Measurements from ENCODE around the gene ADGRV1.

The ADGRV1 gene

GRCh38 chr5:90902651-90903386 is 344.2 kb downstream of the ADGRV1 start:
- no peak overlapping the region for H3K4me3 ChIP-seq (ENCODE audit: low read length)
- TF ChIP-seq, protein P1, sequence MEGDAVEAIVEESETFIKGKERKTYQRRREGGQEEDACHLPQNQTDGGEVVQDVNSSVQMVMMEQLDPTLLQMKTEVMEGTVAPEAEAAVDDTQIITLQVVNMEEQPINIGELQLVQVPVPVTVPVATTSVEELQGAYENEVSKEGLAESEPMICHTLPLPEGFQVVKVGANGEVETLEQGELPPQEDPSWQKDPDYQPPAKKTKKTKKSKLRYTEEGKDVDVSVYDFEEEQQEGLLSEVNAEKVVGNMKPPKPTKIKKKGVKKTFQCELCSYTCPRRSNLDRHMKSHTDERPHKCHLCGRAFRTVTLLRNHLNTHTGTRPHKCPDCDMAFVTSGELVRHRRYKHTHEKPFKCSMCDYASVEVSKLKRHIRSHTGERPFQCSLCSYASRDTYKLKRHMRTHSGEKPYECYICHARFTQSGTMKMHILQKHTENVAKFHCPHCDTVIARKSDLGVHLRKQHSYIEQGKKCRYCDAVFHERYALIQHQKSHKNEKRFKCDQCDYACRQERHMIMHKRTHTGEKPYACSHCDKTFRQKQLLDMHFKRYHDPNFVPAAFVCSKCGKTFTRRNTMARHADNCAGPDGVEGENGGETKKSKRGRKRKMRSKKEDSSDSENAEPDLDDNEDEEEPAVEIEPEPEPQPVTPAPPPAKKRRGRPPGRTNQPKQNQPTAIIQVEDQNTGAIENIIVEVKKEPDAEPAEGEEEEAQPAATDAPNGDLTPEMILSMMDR (conservative IDR thresholded peaks at IDR 0.05; ENCODE audit: low read depth, low read length) = no peak
- DNase-seq (ENCODE audit: low read depth) = no peak

DNA sequence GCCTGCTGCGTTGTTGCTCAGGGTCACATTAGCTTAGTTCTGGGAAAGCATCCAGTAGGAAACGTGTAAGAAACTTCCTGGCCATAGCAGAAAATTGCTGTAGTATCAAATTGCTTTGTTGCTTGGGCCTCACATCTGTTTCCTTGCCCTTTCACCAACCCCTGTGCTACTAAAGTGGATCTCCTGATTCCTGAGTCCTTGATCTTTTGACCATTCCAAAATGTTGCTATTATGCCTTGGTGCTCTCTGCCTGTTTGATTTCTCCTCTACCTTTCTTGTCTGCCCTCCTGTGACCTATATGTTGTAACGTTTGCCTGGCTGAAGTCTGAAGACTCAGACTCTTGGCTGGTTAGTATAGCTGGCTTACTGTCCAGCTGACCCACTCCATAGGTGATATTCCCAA is 350.5 kb downstream of the ADGRV1 start:
- no peak overlapping the region for H3K4me3 ChIP-seq (ENCODE audit: low read length)
- no peak for DNase-seq (ENCODE audit: low read depth)
- TF ChIP-seq, protein P1 (conservative IDR thresholded peaks at IDR 0.05; ENCODE audit: low read depth, low read length) = no peak

- no peak overlapping the region for H3K4me3 ChIP-seq (ENCODE audit: low read length)
- TF ChIP-seq, protein P1 (conservative IDR thresholded peaks at IDR 0.05; ENCODE audit: low read depth, low read length) = no peak
- no peak for DNase-seq (ENCODE audit: low read depth)
Observed at GRCh38 chr5:90909940-90910339, 351.3 kb downstream of the ADGRV1 start.

- DNase-seq (ENCODE audit: low read depth) = no peak
- TF ChIP-seq, protein P1 (conservative IDR thresholded peaks at IDR 0.05; ENCODE audit: low read depth, low read length) = no peak
- no peak overlapping the region for H3K4me3 ChIP-seq (ENCODE audit: low read length)
Observed at GRCh38 chr5:90911169-90911568, 352.6 kb downstream of the ADGRV1 start.

DNA sequence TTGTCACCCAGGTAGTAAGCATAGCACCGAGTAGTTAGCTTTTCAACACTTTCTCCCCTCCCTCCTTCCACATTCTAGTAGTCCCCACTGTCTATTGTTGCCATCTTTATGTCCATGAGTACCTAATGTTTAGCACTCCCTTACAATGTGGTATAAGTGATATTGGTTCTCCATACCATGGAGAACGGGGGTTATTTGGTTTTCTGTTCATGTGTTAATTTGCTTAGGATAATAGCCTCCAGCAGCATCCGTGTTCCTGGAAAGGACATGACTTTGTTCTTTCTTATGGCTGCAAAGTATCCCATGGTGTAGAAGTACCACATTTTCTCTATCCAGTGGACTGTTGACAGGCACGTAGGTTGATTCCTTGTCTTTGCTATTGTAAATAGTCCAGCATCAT is 353.9 kb downstream of the ADGRV1 start:
- no peak for DNase-seq (ENCODE audit: low read depth)
- TF ChIP-seq, protein P1 (conservative IDR thresholded peaks at IDR 0.05; ENCODE audit: low read depth, low read length) = no peak

GRCh38 chr5:90915393-90915792 is 356.8 kb downstream of the ADGRV1 start:
- no peak for DNase-seq (ENCODE audit: low read depth)
- H3K4me3 ChIP-seq (ENCODE audit: low read length) = no peak overlapping the region
- TF ChIP-seq, protein P1 (conservative IDR thresholded peaks at IDR 0.05; ENCODE audit: low read depth, low read length) = no peak

More for the DNA sequence above, 353.9 kb downstream of the ADGRV1 start:
- no peak overlapping the region for H3K4me3 ChIP-seq (ENCODE audit: low read length)

All from retinal pigment epithelial cell (primary cell).